K562 (cell line): ENCODE measurements around the gene COA3. TPM values are rescaled to one million over a fixed set of nuclear protein-coding genes. Genes with fewer than 3 reads are reported as not detected.
A peak's percentile ranks its signal among the peaks of the same experiment; 100 is the strongest.

ENCODE experiments used
- ARNT ChIP-seq, 2 experiments: fragments of 450-650 bp; IDR thresholded peaks; 2 replicates each; pipeline ENCODE4 v1.6.1; 2016; ENCODE audit warnings: mild to moderate bottlenecking in 1 of 2
- ASH1L ChIP-seq: fragments of 450-650 bp; IDR thresholded peaks from 2 replicates; pipeline ENCODE4 v1.6.1; 2018; ENCODE audit warnings: borderline replicate concordance, mild to moderate bottlenecking, low read depth; ENCODE audit not compliant: partially characterized antibody
- BRD4 ChIP-seq: fragments of 200-600 bp; sonication (generic); IDR thresholded peaks from 2 replicates; pipeline ENCODE4 v1.6.1; 2017; ENCODE audit warnings: inconsistent platforms
- CBFA2T3 ChIP-seq: fragments of 450-650 bp; IDR thresholded peaks from 2 replicates; pipeline ENCODE4 v1.6.1; 2017
- CBFB ChIP-seq: sonication (generic); formaldehyde crosslinking; IDR thresholded peaks from 2 replicates; pipeline ENCODE4 v1.4.0; 2020; ENCODE audit warnings: mild to moderate bottlenecking, missing genetic modification reagents
- CBX8 ChIP-seq: fragments of 200-600 bp; sonication (generic); IDR thresholded peaks from 2 replicates; pipeline ENCODE4 v1.6.1; 2012; ENCODE audit warnings: borderline replicate concordance, mixed run types, low read depth, mild to moderate bottlenecking, moderate library complexity, mixed read lengths, low read length, control low read depth, inconsistent platforms; ENCODE audit not compliant: poor library complexity, severe bottlenecking; ENCODE audit errors: extremely low read depth
- COPS2 ChIP-seq: fragments of 450-650 bp; conservative IDR thresholded peaks from 2 replicates; pipeline ENCODE4 v1.6.1; 2016; ENCODE audit warnings: mild to moderate bottlenecking, moderate library complexity
- E2F5 ChIP-seq: sonication (generic); formaldehyde crosslinking; IDR thresholded peaks from 2 replicates; pipeline ENCODE4 v1.8.0; 2022; ENCODE audit warnings: mild to moderate bottlenecking, missing genetic modification reagents
- EGR1 ChIP-seq: fragments of 450-650 bp; conservative IDR thresholded peaks from 2 replicates; pipeline ENCODE4 v1.6.1; 2017; ENCODE audit warnings: mild to moderate bottlenecking
- EP300 ChIP-seq: IDR thresholded peaks from 2 replicates; pipeline ENCODE4 v1.6.1; 2012; ENCODE audit warnings: low read length, improper control_type of control experiment
- FOS ChIP-seq: IDR thresholded peaks from 3 replicates; pipeline ENCODE4 v1.6.1; 2011; ENCODE audit not compliant: insufficient read length; ENCODE audit errors: extremely low read depth
- HNRNPLL ChIP-seq: fragments of 200-400 bp; formaldehyde crosslinking; IDR thresholded peaks from 2 replicates; pipeline ENCODE4 v1.6.1; 2017; ENCODE audit warnings: low read length, low read depth, mild to moderate bottlenecking; ENCODE audit not compliant: poor library complexity, severe bottlenecking
- MBD2 ChIP-seq: sonication (generic); IDR thresholded peaks from 2 replicates; pipeline ENCODE4 v1.6.1; 2016; ENCODE audit warnings: low read depth, borderline replicate concordance
- NFRKB ChIP-seq: fragments of 450-650 bp; IDR thresholded peaks from 2 replicates; pipeline ENCODE4 v1.6.1; 2016; ENCODE audit warnings: low read depth
- PCBP2 ChIP-seq: fragments of 200-400 bp; formaldehyde crosslinking; IDR thresholded peaks from 2 replicates; pipeline ENCODE4 v1.6.1; 2018; ENCODE audit warnings: low read length, low read depth, mild to moderate bottlenecking, moderate library complexity; ENCODE audit not compliant: poor library complexity, severe bottlenecking
- POU5F1 ChIP-seq: fragments of 150-350 bp; IDR thresholded peaks from 2 replicates; pipeline ENCODE4 v1.6.1; 2014; ENCODE audit warnings: borderline replicate concordance, low read length, low read depth, mild to moderate bottlenecking; ENCODE audit not compliant: partially characterized antibody
- PREB ChIP-seq: sonication (generic); formaldehyde crosslinking; IDR thresholded peaks from 2 replicates; pipeline ENCODE4 v1.8.1; 2023; ENCODE audit warnings: mild to moderate bottlenecking, missing genetic modification reagents
- RBBP5 ChIP-seq: fragments of 200-600 bp; sonication (generic); IDR thresholded peaks from 2 replicates; pipeline ENCODE4 v1.6.1; 2012; ENCODE audit warnings: borderline replicate concordance, mild to moderate bottlenecking, low read length, control low read depth, inconsistent platforms; ENCODE audit not compliant: insufficient read depth, poor library complexity, severe bottlenecking
- SAP30 ChIP-seq: fragments of 200-600 bp; sonication (generic); IDR thresholded peaks from 2 replicates; pipeline ENCODE4 v1.6.1; 2012; ENCODE audit warnings: borderline replicate concordance, low read depth, mild to moderate bottlenecking, moderate library complexity, low read length, control low read depth, inconsistent platforms; ENCODE audit not compliant: insufficient read depth, poor library complexity, severe bottlenecking
- SMAD4 ChIP-seq: fragments of 250-450 bp; sonication (Bioruptor Pico); conservative IDR thresholded peaks from 2 replicates; pipeline ENCODE4 v1.8.0; 2021; ENCODE audit warnings: inconsistent platforms, mild to moderate bottlenecking, moderate library complexity
- TOE1 ChIP-seq, 2 experiments: fragments of 450-650 bp in 1 of 2; sonication (generic) in 1 of 2; formaldehyde crosslinking in 1 of 2; IDR thresholded peaks; 2 replicates each; pipeline versions ENCODE4 v1.7.1 to v1.8.0; 2016 to 2022; ENCODE audit warnings: borderline replicate concordance in 2 of 2, mild to moderate bottlenecking in 2 of 2, antibody characterized with exemption in 1 of 2, inconsistent platforms in 1 of 2, low read depth in 1 of 2, missing genetic modification reagents in 1 of 2, moderate library complexity in 1 of 2
- WHSC1 ChIP-seq: IDR thresholded peaks from one replicate; pipeline ENCODE4 v1.6.1; 2012; ENCODE audit warnings: low read length, control low read depth, inconsistent platforms
- ZNF212 ChIP-seq: fragments of 450-650 bp; formaldehyde crosslinking; IDR thresholded peaks from 2 replicates; pipeline ENCODE4 v1.4.0; 2020; ENCODE audit warnings: mild to moderate bottlenecking
- ZNF263 ChIP-seq: sonication (generic); formaldehyde crosslinking; IDR thresholded peaks from 2 replicates; pipeline ENCODE4 v1.8.0; 2022; ENCODE audit warnings: mild to moderate bottlenecking, missing genetic modification reagents, borderline replicate concordance
- ZNF347 ChIP-seq: fragments of 450-650 bp; formaldehyde crosslinking; IDR thresholded peaks from 2 replicates; pipeline ENCODE4 v1.4.0; 2020; ENCODE audit warnings: low read depth, mild to moderate bottlenecking, moderate library complexity
- ZNF764 ChIP-seq: fragments of 250-450 bp; sonication (Bioruptor Pico); IDR thresholded peaks from 2 replicates; pipeline ENCODE4 v1.4.0; 2020; ENCODE audit warnings: low read depth, mild to moderate bottlenecking, moderate library complexity
- polyA plus RNA-seq, 8 experiments: library from polyadenylated mRNA; depleted of rRNA in 4 of 8; stranded (reverse) in 5 of 8; unstranded in 3 of 8; fragments of >200 nt; fragmentation: Nextera tagmentation in 2 of 8; fragmentation: Illumina TruSeq in 1 of 8; extraction: Ambion mirVana in 2 of 8; extraction: Trizol in 1 of 8; gene quantifications; 2 replicates each; pipeline versions ENCODE4 v1.2.1 to v1.2.3, GENCODE V29; 2011 to 2014; ENCODE audit warnings: inconsistent platforms in 1 of 8, missing spikeins in 1 of 8
- total RNA-seq, 7 experiments: library from RNA; depleted of rRNA in 6 of 7; stranded (reverse); fragments of >200 nt in 6 of 7; fragmentation: Illumina TruSeq in 2 of 7; extraction: Trizol in 2 of 7; gene quantifications; 2 replicates each; pipeline versions ENCODE4 v1.2.1 to v1.2.3, GENCODE V29; 2011 to 2021; ENCODE audit warnings: low replicate concordance in 1 of 7

Gene COA3
- total and polyA plus RNA-seq, 9 of the 15 experiments (the other 6 are each of a cell fraction or from before 2014, with no cell fraction given), result 49.6 to 153 (median 61.4) TPM

DNA sequence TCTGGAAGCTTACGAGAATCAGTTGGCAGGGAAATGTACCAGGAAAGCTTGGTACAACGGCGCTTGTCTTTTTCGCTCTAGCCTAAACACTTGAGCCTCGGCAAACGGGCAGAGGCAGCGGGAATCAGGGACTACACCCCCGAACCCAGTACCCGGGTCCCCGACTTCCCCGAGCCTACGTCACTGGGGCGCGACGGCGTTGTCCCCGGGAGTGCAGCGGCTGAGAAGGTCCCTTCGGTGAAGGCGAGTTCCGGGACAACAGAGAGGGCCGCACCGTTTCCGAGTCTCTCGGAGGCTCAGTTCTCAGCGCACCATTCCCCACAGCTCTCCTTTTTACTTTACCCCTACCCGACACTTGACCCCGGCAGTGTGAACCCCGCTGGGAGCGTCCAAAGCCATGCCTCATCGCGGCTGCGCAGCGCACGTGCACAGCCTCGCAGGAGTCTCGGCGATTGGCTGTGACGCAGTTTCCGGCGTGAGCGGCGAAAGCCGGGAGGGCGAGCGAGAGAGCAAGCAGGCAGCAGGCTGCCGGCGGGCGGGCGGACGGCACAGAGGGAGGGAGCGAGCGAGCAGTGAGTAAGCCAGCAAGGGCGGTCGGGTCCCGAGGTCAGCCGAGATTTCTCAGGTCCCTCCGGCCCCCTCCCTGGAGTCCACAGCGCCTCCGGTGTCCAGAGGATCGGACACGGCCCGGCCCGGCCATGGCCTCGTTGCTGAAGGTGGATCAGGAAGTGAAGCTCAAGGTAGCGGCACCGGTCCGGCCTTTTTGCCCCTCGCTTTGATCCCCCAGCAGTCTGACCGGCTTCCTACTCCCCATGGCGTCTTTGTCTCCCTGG, 34.6 kb upstream of the COA3 start, which contains the start of gene PSME3 (continued):
- TF ChIP-seq CBFA2T3 (0 out of 2 replicates have a peak, but pooled peaks have one; percentile 9), ZNF347 (CRISPR knock-in tag) (no peak), ASH1L (peak; percentile 53), NFRKB (peak; percentile 54; the same call in 1 of the 2 replicates), E2F5 (CRISPR knock-in tag) (no peak), HNRNPLL (peak; percentile 61), SMAD4 (CRISPR knock-in tag) (0 out of 2 replicates have a peak, but pooled peaks have one; percentile 37), SAP30 (peak; percentile 98), BRD4 (peak; percentile 78; the same call in 1 of the 2 replicates), TOE1 (IDR thresholded peaks at IDR 0.05; ENCODE audit: borderline replicate concordance) (peak; percentile 81), TOE1 (CRISPR knock-in tag; IDR thresholded peaks at IDR 0.05; ENCODE audit: borderline replicate concordance, low read depth) (no peak), ARNT (IDR thresholded peaks at IDR 0.05) (0 out of 4 replicates have a peak, but pooled peaks of 1 of the 2 experiments have one; percentile 72), RBBP5 (peak; percentile 92), POU5F1 (no peak), CBX8 (no peak), COPS2 (no peak), EGR1 (no peak; the same call in 1 of the 2 replicates), MBD2 (peak; percentile 81), PCBP2 (no peak), FOS (no peak), ZNF764 (CRISPR knock-in tag) (no peak), WHSC1 (no peak), ZNF263 (CRISPR knock-in tag) (no peak), ZNF212 (CRISPR knock-in tag) (no peak), CBFB (0 out of 2 replicates have a peak, but pooled peaks have one; percentile 76), PREB (CRISPR knock-in tag) (0 out of 2 replicates have a peak, but pooled peaks have one; percentile 67), EP300 (peak; percentile 16; the same call in 1 of the 2 replicates)
